Activated T-cell treated with anti-CD3 and anti-CD28 coated beads for 24 hours (primary cell): ENCODE measurements around the gene PDGFRB.

Source experiments
- DNase-seq: peaks from one replicate; pipeline ENCODE4 v3.0.0-alpha.2; 2020; ENCODE audit warnings: low read depth

PDGFRB gene

GRCh38 chr5:150144246-150144801, 11.3 kb downstream of the PDGFRB start:
- no peak for DNase-seq

- DNase-seq: no peak
Measured at GRCh38 chr5:150143350-150144245, 12.0 kb downstream of the PDGFRB start.

- no peak for DNase-seq
Measured at GRCh38 chr5:150142959-150143349, 12.7 kb downstream of the PDGFRB start.

- no peak for DNase-seq
Measured at GRCh38 chr5:150142185-150142958, 13.3 kb downstream of the PDGFRB start.

- no peak for DNase-seq
Measured at GRCh38 chr5:150141544-150142184, 14.0 kb downstream of the PDGFRB start.

GRCh38 chr5:150140830-150141229, 14.8 kb downstream of the PDGFRB start:
- no peak for DNase-seq

- DNase-seq: no peak
Measured at GRCh38 chr5:150139334-150139733, 16.3 kb downstream of the PDGFRB start.

- no peak for DNase-seq
Measured at GRCh38 chr5:150138551-150139265, 16.9 kb downstream of the PDGFRB start.

- no peak for DNase-seq
Measured at GRCh38 chr5:150137997-150138396, 17.6 kb downstream of the PDGFRB start.

- DNase-seq: no peak
Measured at GRCh38 chr5:150137168-150137957, 18.3 kb downstream of the PDGFRB start.

- DNase-seq: no peak
Measured at GRCh38 chr5:150136305-150137167, 19.1 kb downstream of the PDGFRB start.

- no peak for DNase-seq
Measured at GRCh38 chr5:150135557-150136304, 19.9 kb downstream of the PDGFRB start.

- DNase-seq: no peak
Measured at GRCh38 chr5:150134198-150134588, 21.5 kb downstream of the PDGFRB start.

GRCh38 chr5:150133581-150134197, 22.0 kb downstream of the PDGFRB start:
- no peak for DNase-seq

- DNase-seq: no peak
Measured at GRCh38 chr5:150132740-150133139, 22.9 kb downstream of the PDGFRB start.

- no peak for DNase-seq
Measured at GRCh38 chr5:150131978-150132694, 23.5 kb downstream of the PDGFRB start.

GRCh38 chr5:150131461-150131860, 24.2 kb downstream of the PDGFRB start:
- DNase-seq: no peak

GRCh38 chr5:150130493-150130922, 25.1 kb downstream of the PDGFRB start:
- no peak for DNase-seq
